GM12891 (cell line): Measurements from ENCODE around the gene FN3K.

Experiments
- DNase-seq: peaks from one replicate; pipeline ENCODE4 v3.0.0; 2011; ENCODE audit warnings: low spot score; ENCODE audit not compliant: insufficient read length
- FAIRE-seq: peaks from 2 replicates; lab custom pipeline; 2011; peaks lifted over from hg19 to GRCh38; lab: Jason Lieb, UNC
- PAX5 ChIP-seq: IDR thresholded peaks from 2 replicates; pipeline ENCODE4 v1.6.1; 2011; ENCODE audit warnings: low read length, moderate library complexity, mild to moderate bottlenecking; ENCODE audit not compliant: insufficient read depth, severe bottlenecking
- POLR2A ChIP-seq: IDR thresholded peaks from 2 replicates; pipeline ENCODE4 v1.6.1; 2011; ENCODE audit warnings: low read depth, low read length, control low read depth
- POLR2AphosphoS5 ChIP-seq: IDR thresholded peaks from 2 replicates; pipeline ENCODE4 v1.6.1; 2011; ENCODE audit warnings: low read depth, low read length, control low read depth
- POU2F2 ChIP-seq: IDR thresholded peaks from 2 replicates; pipeline ENCODE4 v1.6.1; 2011; ENCODE audit warnings: low read depth, mild to moderate bottlenecking, control low read depth, low read length, moderate library complexity
- SPI1 ChIP-seq: IDR thresholded peaks from 2 replicates; pipeline ENCODE4 v1.6.1; 2011; ENCODE audit warnings: low read depth, low read length, control low read depth
- TAF1 ChIP-seq: IDR thresholded peaks from 2 replicates; pipeline ENCODE4 v1.6.1; 2011; ENCODE audit warnings: low read depth, low read length, control low read depth

FN3K gene

DNA sequence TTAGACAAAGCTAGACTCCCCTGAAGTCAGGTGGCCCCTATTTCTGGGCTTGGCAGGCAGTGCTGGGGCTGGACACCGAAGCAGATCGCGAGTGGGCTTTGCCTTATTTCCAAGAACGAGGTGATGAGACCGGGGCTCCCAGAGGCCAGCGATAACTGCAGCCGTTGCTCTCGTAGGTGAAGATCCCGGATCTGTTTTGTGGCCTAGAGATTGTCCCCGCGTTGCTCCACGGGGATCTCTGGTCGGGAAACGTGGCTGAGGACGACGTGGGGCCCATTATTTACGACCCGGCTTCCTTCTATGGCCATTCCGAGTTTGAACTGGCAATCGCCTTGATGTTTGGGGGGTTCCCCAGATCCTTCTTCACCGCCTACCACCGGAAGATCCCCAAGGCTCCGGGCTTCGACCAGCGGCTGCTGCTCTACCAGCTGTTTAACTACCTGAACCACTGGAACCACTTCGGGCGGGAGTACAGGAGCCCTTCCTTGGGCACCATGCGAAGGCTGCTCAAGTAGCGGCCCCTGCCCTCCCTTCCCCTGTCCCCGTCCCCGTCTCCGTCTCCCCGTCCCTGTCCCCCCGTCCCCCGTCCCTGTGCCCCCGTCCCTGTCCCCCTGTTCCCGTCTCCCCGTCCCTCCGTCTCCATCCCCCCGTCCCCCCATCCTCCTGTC, 15.0 kb downstream of the FN3K start:
- DNase-seq (no peak), FAIRE-seq (no peak)
- TF ChIP-seq SPI1 (no peak), PAX5 (no peak), POLR2A (no peak), POU2F2 (no peak), TAF1 (no peak), POLR2AphosphoS5 (no peak)

DNA sequence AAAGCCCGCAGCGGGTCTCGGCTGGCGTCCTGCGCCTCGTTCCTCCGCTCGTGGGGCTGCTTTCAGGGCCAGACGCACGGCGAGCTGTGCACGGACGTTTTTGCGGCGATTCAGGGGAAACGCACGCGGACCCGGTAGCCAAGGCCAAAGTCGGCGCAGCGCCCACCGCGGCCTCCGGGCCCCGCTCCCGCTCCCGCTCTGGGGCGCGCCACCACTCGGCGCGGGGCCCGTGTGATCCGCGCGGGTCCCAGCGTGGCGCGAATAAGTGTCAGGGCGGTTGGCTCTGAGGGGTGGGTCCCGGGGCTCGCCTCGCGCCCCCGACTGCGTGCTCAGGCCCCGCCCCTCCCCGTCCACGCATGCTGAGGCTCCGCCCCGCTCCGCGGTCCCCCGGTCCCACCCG, 15.8 kb downstream of the FN3K start:
- TF ChIP-seq POLR2A, result no peak
- TF ChIP-seq TAF1, result no peak
- TF ChIP-seq POU2F2, result no peak
- no peak for TF ChIP-seq SPI1
- FAIRE-seq (no peak), DNase-seq (no peak)

DNA sequence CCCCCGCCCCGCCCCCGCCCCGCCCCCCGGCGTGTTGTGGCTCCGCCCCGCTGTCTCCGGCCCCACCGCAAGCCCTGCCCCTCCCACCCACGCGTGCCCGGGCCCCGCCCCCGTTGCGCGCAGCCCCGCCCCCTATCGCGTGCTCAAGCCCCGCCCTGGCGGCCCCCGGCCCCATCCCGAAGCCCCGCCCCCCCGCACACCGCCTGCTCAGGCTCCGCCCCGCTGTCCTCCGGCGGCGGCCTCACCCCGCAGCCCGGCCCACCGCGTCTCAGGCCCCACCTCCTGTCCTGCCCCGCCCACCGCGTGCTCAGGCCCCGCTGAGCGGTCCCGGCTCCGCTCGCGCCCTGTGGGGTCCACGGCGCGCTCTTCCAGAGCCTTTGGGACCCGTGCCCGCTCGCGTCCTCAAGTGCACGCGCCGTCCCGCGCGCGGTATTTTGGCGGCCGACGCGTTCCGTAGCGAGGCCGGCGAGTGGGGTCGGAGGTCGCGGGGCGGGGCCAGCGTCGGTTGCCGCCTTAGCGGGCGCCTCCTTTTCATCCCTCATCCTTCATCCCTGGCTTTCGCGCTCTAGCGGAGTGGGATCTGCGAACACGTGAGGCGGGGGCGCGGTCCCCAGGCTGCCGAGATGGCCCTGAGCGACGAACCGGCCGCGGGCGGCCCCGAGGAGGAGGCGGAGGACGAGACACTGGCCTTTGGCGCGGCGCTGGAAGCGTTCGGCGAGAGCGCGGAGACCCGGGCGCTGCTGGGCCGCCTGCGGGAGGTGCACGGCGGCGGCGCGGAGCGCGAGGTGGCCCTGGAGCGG, 16.4 kb downstream of the FN3K start, which contains the start of gene TBCD:
Gene TBCD, plus strand, starts transcription at position 495 of the 800 bp plus-strand sequence. Its CDS starts 129 bp downstream, at position 624.
- FAIRE-seq (peak; percentile 93), DNase-seq (peak; percentile 94)
- TF ChIP-seq PAX5, result peak; percentile 12
- no peak for TF ChIP-seq TAF1
- TF ChIP-seq POU2F2, result 0 out of 2 replicates have a peak, but pooled peaks have one; percentile 46

DNA sequence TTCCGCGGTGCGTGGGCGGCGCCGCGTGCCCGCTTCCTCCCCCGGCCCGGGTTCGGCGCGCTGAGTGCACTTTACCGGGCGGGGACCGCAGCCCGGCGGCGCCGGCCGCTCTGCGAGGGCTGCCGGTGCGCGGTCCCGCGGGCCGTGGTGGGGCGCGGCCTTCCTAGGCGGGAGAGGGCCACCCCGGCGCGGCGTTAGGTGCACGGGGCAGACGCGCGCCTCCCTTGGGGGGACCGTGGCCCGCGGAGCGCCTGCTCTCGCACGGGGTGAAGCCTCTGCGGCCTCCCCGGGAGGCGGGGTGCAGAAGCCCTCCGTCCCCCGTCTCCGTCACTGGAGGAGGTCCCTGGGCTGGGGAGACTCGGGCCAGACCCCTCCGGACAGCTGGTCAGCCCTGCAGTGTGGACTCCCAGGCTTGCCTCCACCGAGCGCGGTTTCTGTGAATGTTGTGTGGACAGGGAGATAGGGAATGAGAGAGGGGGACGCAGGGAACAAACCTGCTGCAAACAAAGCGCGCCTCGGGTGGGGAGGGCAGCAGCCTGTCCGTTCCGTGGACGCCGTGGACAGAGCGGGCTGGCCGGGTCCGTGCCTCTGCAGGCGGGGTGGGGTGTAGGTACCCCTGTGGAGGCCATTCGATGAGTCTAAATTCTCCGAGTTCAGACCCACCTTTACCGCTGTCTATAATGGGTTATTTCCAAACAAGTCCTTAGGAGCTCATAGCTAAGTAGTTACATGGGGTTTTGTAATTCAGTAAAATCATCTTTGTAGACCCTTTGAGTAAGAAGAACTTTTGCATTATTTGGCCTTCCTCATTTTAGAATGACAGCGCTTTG, 17.2 kb downstream of the FN3K start:
- peak; percentile 71 for FAIRE-seq
- no peak for TF ChIP-seq POLR2A
- no peak for TF ChIP-seq TAF1
- TF ChIP-seq SPI1, result no peak
- TF ChIP-seq PAX5, result no peak
- TF ChIP-seq POLR2AphosphoS5, result no peak
- TF ChIP-seq POU2F2, result no peak
- peak; percentile 61 for DNase-seq

DNA sequence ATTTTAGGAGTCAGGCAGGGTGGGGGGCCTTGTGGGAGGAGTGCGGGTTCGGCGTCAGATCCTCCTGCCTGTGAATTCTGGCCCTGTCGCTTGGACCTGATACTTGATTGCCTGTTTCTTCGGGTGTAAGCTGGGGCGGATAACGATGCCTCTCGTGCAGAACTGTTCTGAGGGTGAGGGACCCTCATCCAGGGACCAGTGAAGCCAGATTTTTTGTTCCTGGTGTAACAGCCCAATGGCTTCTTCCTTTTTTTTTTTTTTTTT, 17.7 kb downstream of the FN3K start:
- DNase-seq (no peak), FAIRE-seq (no peak)

DNA sequence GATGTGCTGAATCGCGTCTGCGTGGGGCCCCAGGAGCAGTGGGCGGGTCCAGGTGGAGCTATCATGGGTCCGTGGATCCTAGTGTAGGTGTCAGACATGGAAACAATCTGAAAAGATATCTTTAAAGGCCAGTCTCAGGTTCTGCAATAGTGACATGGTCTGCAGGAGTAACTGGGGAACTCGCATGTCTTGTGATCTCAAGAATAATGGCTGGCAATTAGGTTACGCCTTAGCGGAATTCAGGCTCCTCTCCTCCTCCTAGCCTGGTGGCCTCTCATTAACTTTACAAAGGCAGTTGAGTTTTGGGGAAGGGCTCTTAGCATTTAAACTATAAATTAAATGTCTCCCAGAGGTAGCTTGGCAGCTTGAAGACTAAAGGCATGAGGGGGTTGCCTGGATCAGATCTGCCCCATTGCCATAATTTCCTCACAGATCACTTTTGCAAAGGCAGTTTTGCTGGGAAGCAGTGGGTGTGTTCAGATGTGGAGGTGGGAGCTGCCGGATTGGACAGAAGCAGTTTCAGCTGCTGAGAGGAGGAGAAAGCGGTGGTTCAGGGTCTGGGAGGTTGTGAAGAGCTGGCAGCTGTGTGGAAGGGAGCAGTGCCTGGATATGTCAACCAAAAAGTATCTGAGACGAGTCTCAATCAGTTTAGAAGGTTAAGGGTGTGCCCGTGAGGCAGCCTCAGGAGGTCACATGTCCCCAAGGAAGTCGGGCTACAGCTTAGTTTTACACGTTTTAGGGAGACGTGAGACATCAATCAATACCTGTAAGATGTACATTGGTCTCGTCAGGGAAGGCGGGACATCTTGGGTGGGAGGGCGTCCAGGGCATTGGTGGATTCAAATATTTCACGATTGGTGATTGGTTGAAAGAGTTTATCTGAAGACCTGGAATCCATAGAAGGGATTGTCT, 19.1 kb downstream of the FN3K start:
- DNase-seq, result no peak
- TF ChIP-seq SPI1, result no peak
- TF ChIP-seq POU2F2, result no peak
- TF ChIP-seq POLR2AphosphoS5, result no peak
- no peak for TF ChIP-seq POLR2A
- no peak for TF ChIP-seq PAX5
- no peak for TF ChIP-seq TAF1
- no peak for FAIRE-seq

More for the DNA sequence above, 17.7 kb downstream of the FN3K start:
- TF ChIP-seq POU2F2, result no peak
- no peak for TF ChIP-seq SPI1
- no peak for TF ChIP-seq TAF1
- TF ChIP-seq POLR2A, result no peak

DNA sequence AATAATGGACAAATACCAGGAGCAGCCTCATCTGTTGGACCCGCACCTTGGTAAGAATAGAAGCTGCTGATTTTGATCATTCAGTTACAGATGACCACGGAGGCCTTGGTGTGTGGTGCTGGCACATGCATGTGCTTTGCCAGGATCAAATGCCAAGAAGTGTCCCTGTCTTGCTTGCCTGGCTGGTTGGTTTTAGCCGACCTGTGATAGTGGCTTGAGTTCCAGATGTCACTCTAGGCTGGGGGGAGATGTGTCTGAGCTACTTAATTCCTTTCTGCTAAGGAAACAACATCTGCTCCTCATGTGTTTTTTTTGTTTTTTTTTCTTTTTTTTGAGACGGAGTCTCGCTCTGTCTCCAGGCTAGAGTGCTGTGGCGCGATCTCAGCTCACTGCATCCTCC, 20.8 kb downstream of the FN3K start:
- DNase-seq, result no peak
- no peak for FAIRE-seq
- TF ChIP-seq POLR2AphosphoS5 (no peak), TAF1 (no peak), POLR2A (no peak), PAX5 (no peak), SPI1 (no peak), POU2F2 (no peak)

DNA sequence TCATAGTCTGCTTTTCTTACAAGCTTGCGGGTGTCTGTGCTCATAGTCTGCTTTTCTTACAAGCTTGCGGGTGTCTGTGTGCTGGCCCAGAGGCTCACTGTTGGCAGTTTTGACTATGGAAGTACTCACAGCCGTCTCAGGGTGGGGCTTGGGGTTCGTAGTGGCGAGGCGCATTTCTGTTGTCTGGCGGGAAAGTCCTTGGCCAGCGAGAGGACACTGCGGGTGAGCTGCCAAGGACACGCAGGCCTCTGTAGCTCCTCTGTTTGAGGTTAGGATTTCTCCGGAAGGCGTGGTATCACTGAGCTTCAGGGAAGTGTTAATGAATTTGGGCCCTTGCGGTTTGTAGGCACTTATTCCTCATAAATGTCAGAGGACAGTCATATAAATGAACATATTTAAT, 30.0 kb downstream of the FN3K start:
- FAIRE-seq (no peak), DNase-seq (no peak)
- TF ChIP-seq PAX5, result no peak
- TF ChIP-seq POU2F2, result no peak
- TF ChIP-seq SPI1, result no peak
- no peak for TF ChIP-seq TAF1
- TF ChIP-seq POLR2A, result no peak
- no peak for TF ChIP-seq POLR2AphosphoS5
